ENCODE measurements around the gene TPRG1. TPM values are rescaled to one million over a fixed set of nuclear protein-coding genes. Genes with fewer than 3 reads are reported as not detected.

TPRG1 gene
- total RNA-seq, 2 donors from 2014 or later = 1.1 to 2.7 TPM

DNA sequence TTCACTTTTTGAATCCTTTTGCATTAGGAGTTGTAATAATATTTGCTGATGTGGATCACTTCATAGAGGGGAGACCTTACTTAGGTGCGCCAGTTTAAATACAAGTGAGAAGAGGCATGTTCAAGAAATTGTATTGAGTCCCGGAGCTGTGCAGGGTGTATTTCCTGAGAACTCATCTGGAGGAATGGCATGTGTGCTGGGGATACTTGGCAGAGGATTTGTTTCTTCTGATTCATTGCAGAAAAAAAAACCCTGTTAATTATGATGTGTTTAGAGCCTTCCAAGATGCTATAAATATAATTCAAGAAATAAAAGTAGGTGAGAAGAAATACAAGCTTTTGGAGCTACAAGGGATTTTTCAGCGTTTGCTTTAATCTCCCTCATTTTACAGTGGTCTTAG lies 97.6 kb downstream of the TPRG1 start:
- intact Hi-C loops (cut with DNase I, micrococcal nuclease) = no loop called here
- ATAC-seq (no peak), DNase-seq (no peak)

DNA sequence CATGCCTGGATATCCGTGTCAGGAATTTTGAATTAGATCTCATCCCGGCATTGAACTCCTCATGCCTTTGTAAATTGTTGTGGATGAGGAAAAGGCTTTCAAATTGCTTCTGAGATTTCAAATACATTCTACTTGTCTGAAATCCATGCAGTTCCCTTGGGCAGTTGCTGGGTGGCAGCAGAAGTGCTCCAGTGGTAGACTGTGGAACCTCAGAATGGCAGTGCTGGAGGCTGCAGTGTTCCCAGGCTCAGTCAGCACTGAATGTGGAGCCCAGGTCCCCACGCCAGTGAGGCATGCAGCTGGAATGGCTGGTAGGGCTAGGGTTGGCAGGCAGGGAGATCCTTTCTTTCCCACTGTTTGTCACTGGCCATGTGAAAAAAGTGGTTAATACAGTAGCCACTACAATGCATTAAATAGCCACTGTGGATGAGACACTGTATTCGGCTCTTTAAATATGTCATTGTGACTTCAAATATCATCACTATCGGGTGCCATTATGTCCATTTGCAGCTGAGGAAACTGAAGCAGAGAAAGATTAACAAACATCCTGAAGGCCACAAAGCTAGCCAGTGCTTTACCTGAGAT lies 98.6 kb downstream of the TPRG1 start:
- ATAC-seq (peak; percentile 88), DNase-seq (peak; percentile 66 to 73)
- intact Hi-C loops (cut with DNase I, micrococcal nuclease) = loop anchor here in 1 of 2 donors (10.0 kb wide), 1 partner anchor 674 kb away; no protein-coding TSS in a partner anchor

DNA sequence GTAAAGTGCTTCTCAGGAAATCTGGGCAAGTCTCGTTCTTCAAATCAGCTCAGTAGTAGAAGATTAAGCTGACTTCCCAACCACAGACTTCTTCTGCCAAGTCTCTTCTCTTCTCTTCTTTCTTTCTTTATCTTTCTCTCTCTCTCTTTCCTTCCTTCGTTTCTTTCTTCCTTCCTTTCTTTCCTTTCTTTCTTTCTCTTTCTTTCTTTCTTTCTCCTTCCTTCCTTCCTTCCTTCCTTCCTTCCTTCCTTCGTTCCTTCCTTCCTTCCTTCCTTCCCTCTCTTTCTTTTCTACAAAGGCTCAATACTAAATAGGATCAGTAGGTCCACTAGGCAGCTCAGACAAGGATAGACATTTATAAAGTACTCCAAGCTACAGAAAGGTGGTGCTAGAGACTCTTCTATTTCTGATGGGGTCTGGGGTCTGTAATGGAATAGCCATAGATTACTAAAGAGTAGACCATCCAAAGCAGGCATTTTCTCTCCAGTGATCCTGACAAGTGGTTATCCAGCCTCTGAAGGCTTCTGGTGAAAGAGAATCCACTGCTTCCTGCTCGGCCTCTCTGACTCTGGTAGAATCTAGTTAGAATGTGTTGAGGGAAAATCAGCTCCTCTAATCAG lies 100.8 kb downstream of the TPRG1 start:
- intact Hi-C loops (cut with DNase I, micrococcal nuclease) = loop anchor here in 1 of 2 donors (10.0 kb wide), 1 partner anchor 672 kb away; no protein-coding TSS in a partner anchor
- DNase-seq = no peak
- no peak for ATAC-seq

DNA sequence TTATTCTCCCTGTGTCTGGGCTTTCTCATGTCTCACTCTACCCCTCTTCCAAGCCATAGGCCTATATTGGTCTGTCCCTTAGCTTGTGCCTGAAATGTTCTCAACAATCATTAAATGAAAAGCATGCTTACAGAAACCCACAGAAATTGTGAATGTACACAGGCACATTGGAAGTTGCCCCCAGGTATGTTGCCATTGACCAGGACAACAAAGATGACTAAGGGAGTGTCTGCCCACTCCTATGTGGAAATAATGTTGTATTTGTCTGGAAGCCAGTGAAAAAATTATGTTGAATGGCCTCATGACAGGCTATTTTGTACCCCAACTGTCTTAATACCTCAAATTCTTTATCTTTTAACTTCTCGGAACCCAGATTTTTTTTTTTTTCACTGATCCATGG lies 102.0 kb downstream of the TPRG1 start:
- intact Hi-C loops (cut with DNase I, micrococcal nuclease) = loop anchor here in 1 of 2 donors (10.0 kb wide), 1 partner anchor 671 kb away; no protein-coding TSS in a partner anchor
- ATAC-seq (no peak), DNase-seq (no peak)

DNA sequence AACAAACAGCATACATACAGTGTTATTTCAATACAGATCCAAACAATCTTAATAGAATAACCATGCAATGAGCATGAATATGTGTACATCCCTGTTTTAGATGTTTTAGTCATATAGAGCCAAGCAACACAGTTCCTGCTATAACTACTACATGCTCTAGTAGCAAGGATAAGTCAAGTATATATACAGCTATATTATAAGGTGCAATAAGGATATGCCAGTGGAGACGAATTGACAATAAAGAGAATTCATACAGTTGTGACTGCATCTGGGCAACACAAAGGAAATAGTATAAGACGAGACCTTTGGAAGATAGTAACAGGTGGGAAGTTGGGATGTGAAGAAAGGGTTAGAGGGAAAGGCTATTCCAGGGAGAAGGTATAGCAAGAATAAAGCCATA lies 103.4 kb downstream of the TPRG1 start:
- intact Hi-C loops (cut with DNase I, micrococcal nuclease) = loop anchor here in 1 of 2 donors (10.0 kb wide), 1 partner anchor 670 kb away; no protein-coding TSS in a partner anchor
- peak; percentile 91 for ATAC-seq
- no peak for DNase-seq

DNA sequence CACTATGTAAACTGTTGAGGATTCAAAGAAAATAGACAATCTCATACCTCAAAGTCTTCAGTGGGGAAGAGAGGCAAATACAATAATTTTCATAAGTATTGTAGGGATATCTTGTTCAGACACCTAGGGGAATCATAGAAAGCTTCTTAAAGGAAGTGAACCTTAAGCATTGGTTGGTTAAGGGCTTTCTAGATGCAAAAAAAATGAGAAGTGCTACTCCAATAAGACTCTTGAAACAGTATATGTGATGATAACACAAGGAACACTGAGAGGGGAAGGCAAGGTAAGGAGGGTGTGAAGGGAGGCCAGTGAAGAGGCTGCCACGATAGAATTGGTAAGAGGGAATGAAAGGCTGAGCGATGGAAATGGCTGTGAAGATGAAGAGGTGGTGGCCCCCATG lies 104.1 kb downstream of the TPRG1 start:
- intact Hi-C loops (cut with DNase I, micrococcal nuclease) = loop anchor here in 1 of 2 donors (10.0 kb wide), 1 partner anchor 669 kb away; no protein-coding TSS in a partner anchor
- ATAC-seq (no peak), DNase-seq (no peak)

DNA sequence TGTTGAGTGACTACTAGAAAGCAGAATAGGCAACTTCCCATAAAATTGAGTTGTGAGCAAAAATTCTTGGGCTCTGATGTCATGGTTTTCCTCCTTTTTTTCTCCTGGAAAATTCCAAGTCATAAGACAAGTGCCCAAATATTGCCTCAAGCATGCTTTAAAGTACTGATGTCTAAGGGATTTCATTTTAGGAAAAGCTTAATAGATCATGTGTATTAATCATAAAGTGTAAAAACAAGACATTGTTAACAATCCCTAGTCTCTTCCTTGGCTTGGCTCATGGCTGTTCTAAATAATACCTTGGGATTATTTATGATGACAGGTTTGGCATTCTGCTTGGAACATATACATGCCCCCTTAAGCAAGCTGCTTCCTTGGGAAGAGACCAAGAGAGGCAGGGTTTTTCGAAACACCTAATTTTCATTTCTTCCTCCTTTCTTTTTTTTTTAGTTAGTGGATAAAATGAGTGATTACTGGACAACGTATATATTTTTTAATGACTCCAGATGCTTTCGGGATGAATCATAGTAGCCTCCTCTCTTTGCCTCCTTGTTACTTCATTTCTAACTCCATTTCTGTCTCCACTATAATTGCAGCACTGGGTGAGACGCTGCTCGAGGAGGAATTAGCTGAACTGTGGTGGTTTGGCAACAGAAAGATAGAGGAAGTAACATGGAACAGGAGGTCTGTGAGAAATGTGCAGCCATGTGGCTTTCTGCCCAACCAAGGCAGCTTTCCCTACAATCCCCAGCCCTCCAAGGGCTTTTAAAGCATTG lies 104.9 kb downstream of the TPRG1 start:
- DNase-seq = peak in 1 of 2 donors; percentile 16
- ATAC-seq = peak; percentile 28
- intact Hi-C loops (cut with DNase I, micrococcal nuclease) = loop anchor here in 1 of 2 donors (10.0 kb wide), 1 partner anchor 668 kb away; no protein-coding TSS in a partner anchor

DNA sequence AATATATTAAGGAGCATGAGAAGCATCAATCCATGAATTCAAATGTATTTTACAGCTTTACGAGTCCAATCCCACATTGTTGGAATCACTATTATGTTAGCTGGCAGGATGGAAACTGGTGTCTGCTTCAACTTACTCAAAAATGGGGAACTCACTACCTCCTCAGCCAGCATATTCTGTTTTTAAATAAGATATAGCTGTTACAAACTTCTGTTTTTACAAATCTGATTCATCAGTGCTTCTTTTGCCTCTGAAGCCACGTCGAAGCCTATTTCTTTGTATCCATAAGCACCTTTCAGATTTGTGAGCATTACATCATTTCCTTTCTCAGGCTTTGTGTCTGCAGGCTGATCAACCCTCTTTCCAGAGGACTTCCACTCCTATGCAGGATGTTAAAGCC lies 105.9 kb downstream of the TPRG1 start:
- DNase-seq = no peak
- intact Hi-C loops (cut with DNase I, micrococcal nuclease) = loop anchor here in 1 of 2 donors (10.0 kb wide), 1 partner anchor 667 kb away; no protein-coding TSS in a partner anchor
- no peak for ATAC-seq

DNA sequence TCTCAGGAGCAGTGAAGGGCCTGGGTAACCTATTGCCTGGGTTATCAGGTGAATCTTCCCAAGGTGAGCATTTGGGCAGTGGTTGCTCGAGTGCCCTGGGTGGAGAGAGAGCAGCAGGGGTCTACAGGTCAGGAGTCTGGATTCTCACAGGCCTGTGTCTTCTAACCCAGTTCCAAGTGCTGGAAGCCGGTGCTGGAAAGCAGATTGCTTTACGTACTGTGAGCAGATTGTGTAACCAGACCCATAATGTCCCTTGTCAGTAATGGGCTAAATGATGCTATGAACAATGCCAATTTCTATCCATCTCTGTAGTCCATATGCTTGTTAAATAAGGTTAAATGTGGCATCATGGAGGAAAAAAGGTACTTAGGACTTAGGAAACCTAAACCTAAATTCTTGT lies 106.5 kb downstream of the TPRG1 start:
- ATAC-seq (no peak), DNase-seq (no peak)
- intact Hi-C loops (cut with DNase I, micrococcal nuclease) = loop anchor here in 1 of 2 donors (10.0 kb wide), 1 partner anchor 667 kb away; no protein-coding TSS in a partner anchor

DNA sequence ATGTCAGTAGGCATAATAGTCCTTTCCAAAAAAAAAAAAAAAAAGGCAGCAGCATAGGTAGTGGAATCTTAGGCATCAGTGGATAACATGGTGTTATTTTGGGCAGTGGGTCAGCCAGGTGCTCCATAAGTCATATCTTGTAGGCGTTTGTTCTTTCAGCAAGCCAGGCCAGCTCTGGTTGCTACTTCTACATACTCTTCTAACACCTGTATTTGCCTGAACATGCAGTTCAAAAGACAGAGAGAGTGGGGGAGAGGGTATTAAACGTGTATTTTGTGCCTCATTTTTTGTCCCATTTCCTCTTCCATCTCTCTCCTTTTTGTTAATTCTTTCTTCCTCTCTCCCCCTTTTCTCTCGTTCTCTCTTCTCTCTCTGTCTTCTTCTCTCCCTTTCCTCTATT lies 110.4 kb downstream of the TPRG1 start:
- DNase-seq = no peak
- no peak for ATAC-seq
- intact Hi-C loops (cut with DNase I, micrococcal nuclease) = no loop called here

DNA sequence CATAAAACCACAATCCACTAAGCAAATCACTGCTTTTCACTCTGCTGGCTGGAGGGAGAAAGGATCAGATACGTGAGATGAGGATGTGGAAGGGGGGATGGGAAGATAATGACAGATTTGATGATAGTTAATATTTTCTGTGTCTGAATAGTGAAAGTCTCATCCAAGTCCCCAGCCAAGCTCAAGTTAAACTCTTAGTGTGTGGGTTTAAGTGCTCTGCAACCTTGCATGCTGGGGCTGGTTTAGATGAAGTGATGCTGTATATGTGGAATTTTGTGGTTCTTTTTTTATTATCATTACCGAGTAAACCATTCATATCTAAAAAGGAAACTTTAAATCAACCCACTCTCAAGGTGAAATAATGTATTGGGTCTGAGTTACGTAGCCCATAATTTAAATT lies 111.0 kb downstream of the TPRG1 start:
- no peak for DNase-seq
- intact Hi-C loops (cut with DNase I, micrococcal nuclease) = no loop called here
- no peak for ATAC-seq

DNA sequence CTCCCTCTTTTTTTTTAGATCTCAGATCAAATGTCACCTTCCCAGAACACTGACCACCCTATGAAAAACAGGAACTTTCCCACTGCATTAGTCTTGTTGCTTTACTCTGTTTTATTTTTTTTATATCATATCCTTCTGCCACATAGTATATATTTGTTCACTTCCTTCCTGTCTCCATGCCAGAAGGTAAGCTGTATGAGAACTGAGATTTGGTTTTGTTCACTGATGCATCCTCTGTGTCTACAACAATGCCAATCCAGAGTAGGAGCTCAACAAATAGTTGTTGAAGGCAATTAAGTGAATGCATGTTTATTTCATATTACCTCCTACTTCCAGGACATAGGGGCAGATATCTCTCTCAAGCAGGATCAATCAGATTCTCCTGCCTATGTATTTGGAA lies 114.4 kb downstream of the TPRG1 start:
- intact Hi-C loops (cut with DNase I, micrococcal nuclease) = no loop called here
- no peak for DNase-seq
- peak; percentile 43 for ATAC-seq

DNA sequence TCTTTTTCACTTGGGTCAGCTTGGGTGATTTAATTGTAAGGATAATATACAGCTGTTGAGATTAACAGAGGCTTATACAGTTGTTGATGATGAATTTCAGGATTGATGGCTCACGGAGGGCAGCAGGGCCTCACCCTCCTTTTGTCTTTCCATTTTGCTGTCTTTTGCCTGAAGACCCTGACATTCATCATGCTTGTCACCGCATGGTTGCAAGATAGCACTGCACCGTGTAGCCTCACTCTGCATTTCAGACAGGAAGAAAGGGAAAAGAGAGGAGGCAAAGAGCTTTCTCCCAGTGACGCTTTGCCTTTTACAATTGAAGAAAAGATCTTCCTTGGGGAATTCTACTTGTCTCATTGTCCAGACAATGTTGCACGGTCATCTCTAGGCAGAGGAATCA lies 115.1 kb downstream of the TPRG1 start:
- intact Hi-C loops (cut with DNase I, micrococcal nuclease) = no loop called here
- ATAC-seq = no peak

DNA sequence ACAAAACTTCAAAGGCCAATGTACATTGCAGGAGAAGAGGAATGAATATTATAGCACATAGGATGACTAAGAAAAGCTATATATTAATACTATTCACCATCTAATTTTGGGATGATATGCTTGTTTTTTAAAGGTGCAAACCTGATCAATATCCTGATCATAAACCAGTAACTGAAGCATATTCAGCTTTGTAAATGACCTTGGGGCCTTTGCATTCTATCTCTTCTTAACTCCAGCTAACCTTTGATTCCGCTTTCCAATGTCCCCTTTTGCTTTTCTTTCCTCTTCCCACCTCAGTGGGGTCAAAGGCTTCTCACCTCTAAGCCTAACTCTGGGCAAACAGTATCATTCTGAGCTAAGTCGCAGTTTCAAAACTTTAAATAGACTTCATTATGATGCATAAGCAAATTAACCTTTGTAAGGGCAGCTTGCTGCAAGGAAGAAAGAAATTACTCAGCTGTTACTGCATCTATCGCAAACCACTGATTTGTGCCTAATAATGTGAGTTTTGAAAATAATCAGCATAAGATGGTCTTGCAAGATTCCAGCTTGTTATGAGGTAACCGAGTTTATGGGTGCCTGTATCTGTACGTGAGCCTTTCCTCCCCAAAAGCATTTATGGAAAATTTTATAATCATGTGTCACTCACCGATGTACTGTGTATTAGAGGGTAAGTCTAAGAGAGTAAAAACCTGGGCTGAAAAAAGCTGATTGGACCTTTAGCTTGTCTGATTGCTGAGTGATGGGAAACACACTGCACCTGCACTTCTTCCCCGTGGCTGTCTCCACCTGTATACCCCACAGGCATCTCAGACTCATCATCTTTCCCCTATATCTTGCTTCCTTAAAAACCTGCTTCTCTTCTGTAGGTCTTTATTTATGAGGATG lies 116.8 kb downstream of the TPRG1 start:
- ATAC-seq = no peak
- intact Hi-C loops (cut with DNase I, micrococcal nuclease) = no loop called here
- DNase-seq = no peak

More for the DNA sequence above, 115.1 kb downstream of the TPRG1 start:
- DNase-seq = no peak

DNA sequence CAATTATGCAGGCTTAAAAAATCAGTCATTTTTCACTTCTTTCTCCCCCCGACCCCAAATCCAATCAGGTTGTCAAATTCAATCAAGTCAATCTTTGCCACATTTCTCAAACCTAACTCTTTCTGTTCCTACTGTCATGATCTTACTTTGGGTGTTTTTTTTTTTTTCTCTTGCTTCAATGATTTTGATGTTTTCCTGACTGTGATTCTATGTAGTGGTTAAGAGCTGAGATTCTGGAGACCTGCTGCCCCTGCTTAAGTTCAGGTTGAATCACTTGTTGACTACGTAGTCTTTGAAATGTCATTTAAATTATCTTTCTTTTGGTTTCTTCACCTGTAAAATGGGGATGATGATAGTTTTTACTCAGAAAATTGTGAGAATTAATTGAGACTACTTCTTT lies 117.5 kb downstream of the TPRG1 start:
- intact Hi-C loops (cut with DNase I, micrococcal nuclease) = no loop called here
- ATAC-seq (no peak), DNase-seq (no peak)

DNA sequence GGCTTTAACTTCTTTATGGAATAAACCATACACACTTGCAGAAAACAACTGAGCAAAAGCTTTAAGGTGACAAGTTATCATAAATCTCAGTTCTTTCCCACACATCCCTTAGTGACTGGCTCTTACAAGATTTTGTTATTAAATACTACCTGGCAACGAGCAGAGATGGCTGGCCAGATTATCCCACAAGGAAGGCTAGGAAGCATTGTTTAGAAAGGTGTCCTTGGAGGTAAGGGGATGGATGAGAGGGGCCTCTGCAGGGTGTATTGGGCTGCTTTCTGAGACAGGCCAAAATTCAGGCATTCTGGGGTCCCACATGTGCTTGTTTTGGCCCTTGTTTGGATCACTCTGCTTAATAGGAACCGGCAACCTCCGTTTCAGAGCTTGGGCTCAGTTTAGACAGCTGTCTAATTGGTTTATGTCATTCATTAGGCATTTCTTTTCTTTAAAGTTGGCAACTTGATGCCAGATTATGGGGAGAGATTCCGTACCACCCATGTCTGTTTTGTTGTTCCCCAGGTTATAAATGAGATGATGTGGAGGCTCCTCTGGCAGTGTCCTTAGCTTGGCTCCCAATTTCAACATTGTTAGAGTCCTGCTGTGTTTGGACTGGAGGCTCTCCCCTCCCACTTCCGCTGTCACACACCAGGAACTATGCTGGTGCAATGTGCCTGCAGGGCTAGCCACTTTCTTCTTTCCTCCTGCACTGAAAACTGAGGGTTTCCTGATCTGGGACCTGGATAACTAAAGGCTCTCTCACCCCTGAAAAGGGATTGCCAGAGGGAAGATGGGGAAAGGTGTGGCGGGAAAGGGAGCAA lies 121.1 kb downstream of the TPRG1 start:
- ATAC-seq (peak; percentile 70), DNase-seq (no peak)
- intact Hi-C loops (cut with DNase I, micrococcal nuclease) = no loop called here

DNA sequence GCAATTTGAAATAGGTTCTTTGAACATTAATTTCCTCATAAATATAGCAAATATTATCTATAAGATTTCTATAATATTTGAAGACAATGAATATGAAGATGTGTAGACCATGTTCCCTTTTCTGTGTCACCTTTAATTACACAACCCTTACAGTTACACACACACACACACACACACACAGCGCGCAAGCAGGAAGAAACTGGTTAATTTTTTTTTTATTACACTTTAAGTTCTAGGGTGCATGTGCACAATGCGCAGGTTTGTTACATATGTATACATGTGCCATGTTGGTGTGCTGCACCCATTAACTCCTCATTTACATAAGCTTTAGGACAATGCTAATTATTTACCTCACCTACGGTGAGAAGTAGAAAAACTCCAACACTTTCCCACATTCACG lies 122.9 kb downstream of the TPRG1 start:
- intact Hi-C loops (cut with DNase I, micrococcal nuclease) = no loop called here
- ATAC-seq (peak; percentile 79), DNase-seq (peak in 1 of 2 donors; percentile 31)

DNA sequence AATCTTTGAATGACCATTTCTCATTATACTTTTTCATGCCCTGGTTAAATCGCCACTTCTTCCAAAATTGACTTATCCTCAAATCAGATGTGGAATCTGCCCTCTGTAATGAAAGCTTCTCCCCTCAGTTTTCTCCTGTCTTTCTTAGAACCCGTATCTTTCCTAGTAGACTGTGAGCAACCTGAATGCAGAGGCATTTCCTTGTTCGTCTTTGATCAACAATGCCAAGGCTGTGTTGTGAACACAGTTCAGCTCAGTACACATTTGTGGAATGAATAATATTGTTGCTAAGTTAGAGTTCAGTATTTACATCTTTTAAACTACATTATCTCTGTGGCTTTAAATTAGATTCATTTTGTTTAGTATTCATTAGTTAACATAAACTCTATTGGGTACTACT lies 123.3 kb downstream of the TPRG1 start:
- DNase-seq (no peak), ATAC-seq (peak; percentile 73)
- intact Hi-C loops (cut with DNase I, micrococcal nuclease) = no loop called here
